SJSA1 (cell line): ENCODE measurements around the gene BSN. TPM values are rescaled to one million over a fixed set of nuclear protein-coding genes. Genes with fewer than 3 reads are reported as not detected.
A peak's percentile ranks its signal among the peaks of the same experiment; 100 is the strongest.

Experiments
- DNase-seq, 2 experiments: peaks; one replicate each; pipeline ENCODE4 v3.0.0-alpha.2; 2015 to 2020; ENCODE audit warnings: low spot score in 2 of 2, low read depth in 1 of 2
- H3K27ac ChIP-seq: fragments of 250-450 bp; sonication (Bioruptor Pico); 2 replicates; pipeline ENCODE4 v1.5.1; 2020; ENCODE audit warnings: mild to moderate bottlenecking, moderate library complexity
- H3K27me3 ChIP-seq: fragments of 250-450 bp; sonication (Bioruptor Pico); replicated peaks from 2 replicates; pipeline ENCODE4 v1.5.1; 2020; ENCODE audit warnings: mild to moderate bottlenecking, moderate library complexity
- H3K36me3 ChIP-seq: fragments of 250-450 bp; sonication (Bioruptor Pico); 2 replicates; pipeline ENCODE4 v1.5.1; 2020; ENCODE audit warnings: mild to moderate bottlenecking
- H3K4me1 ChIP-seq: fragments of 250-450 bp; sonication (Bioruptor Pico); replicated peaks from 2 replicates; pipeline ENCODE4 v1.6.1; 2021; ENCODE audit warnings: mild to moderate bottlenecking
- H3K4me3 ChIP-seq: fragments of 250-450 bp; sonication (Bioruptor Pico); 2 replicates; pipeline ENCODE4 v1.5.1; 2020; ENCODE audit warnings: mild to moderate bottlenecking
- H3K9me3 ChIP-seq: fragments of 250-450 bp; sonication (Bioruptor Pico); replicated peaks from 2 replicates; pipeline ENCODE4 v1.5.1; 2020; ENCODE audit warnings: mild to moderate bottlenecking
- total RNA-seq: library from RNA; depleted of rRNA; stranded (reverse); fragments of >200 nt; shearing (Covaris generic); gene quantifications from 2 replicates; pipeline ENCODE4 v1.2.3, GENCODE V29; 2014

The BSN gene
- total RNA-seq, 1 experiment from 2014 or later: 0.05 TPM

- H3K4me3 ChIP-seq: no peak overlapping the region
- H3K27me3 ChIP-seq: no peaks in the 10 kb centered on the region
- H3K36me3 ChIP-seq: no peaks in the 10 kb centered on the region
- no peaks in the 10 kb centered on the region for H3K9me3 ChIP-seq
- H3K4me1 ChIP-seq: peaks cover 6% of the 10 kb centered on the region; the same call in 1 of the 2 replicates
- DNase-seq: no peak
- no peak overlapping the region for H3K27ac ChIP-seq
Measured at GRCh38 chr3:49619649-49620048, 65.4 kb downstream of the BSN start.

GRCh38 chr3:49620728-49621127 lies 66.5 kb downstream of the BSN start:
- no peak for DNase-seq
- peaks cover 6% of the 10 kb centered on the region; the same call in 1 of the 2 replicates for H3K4me1 ChIP-seq

GRCh38 chr3:49623071-49623470 lies 68.8 kb downstream of the BSN start:
- no peaks in the 10 kb centered on the region for H3K9me3 ChIP-seq
- no peak for DNase-seq
- H3K4me3 ChIP-seq: no peak overlapping the region
- H3K36me3 ChIP-seq: no peaks in the 10 kb centered on the region
- no peak overlapping the region for H3K27ac ChIP-seq
- no peaks in the 10 kb centered on the region for H3K27me3 ChIP-seq
- H3K4me1 ChIP-seq: no peaks in the 10 kb centered on the region

More at GRCh38 chr3:49620728-49621127, 66.5 kb downstream of the BSN start:
- no peak overlapping the region for H3K27ac ChIP-seq
- no peaks in the 10 kb centered on the region for H3K36me3 ChIP-seq
- H3K9me3 ChIP-seq: no peaks in the 10 kb centered on the region
- H3K27me3 ChIP-seq: no peaks in the 10 kb centered on the region
- no peak overlapping the region for H3K4me3 ChIP-seq

GRCh38 chr3:49625071-49625470 lies 70.8 kb downstream of the BSN start:
- Histone ChIP-seq H3K4me1 (no peaks in the 10 kb centered on the region), H3K27me3 (no peaks in the 10 kb centered on the region), H3K27ac (no peak overlapping the region), H3K36me3 (no peaks in the 10 kb centered on the region), H3K4me3 (no peak overlapping the region), H3K9me3 (no peaks in the 10 kb centered on the region)
- no peak for DNase-seq

- Histone ChIP-seq H3K9me3 (no peaks in the 10 kb centered on the region), H3K4me3 (no peak overlapping the region), H3K4me1 (no peaks in the 10 kb centered on the region), H3K27me3 (no peaks in the 10 kb centered on the region), H3K36me3 (no peaks in the 10 kb centered on the region), H3K27ac (no peak overlapping the region)
- no peak for DNase-seq
Measured at GRCh38 chr3:49626101-49626581, 71.9 kb downstream of the BSN start.

- H3K9me3 ChIP-seq: no peaks in the 10 kb centered on the region
- H3K4me3 ChIP-seq: no peak overlapping the region
- H3K36me3 ChIP-seq: no peaks in the 10 kb centered on the region
- no peaks in the 10 kb centered on the region for H3K4me1 ChIP-seq
- DNase-seq: no peak
- H3K27ac ChIP-seq: no peak overlapping the region
- H3K27me3 ChIP-seq: no peaks in the 10 kb centered on the region
Measured at GRCh38 chr3:49626796-49627195, 72.5 kb downstream of the BSN start.

GRCh38 chr3:49627634-49628033 lies 73.4 kb downstream of the BSN start:
- Histone ChIP-seq H3K4me3 (no peak overlapping the region), H3K4me1 (no peaks in the 10 kb centered on the region), H3K36me3 (no peaks in the 10 kb centered on the region), H3K9me3 (no peaks in the 10 kb centered on the region), H3K27ac (no peak overlapping the region), H3K27me3 (no peaks in the 10 kb centered on the region)
- DNase-seq: no peak

GRCh38 chr3:49628249-49628648 lies 74.0 kb downstream of the BSN start:
- H3K27me3 ChIP-seq: no peaks in the 10 kb centered on the region
- DNase-seq: no peak
- H3K27ac ChIP-seq: no peak overlapping the region
- no peaks in the 10 kb centered on the region for H3K4me1 ChIP-seq
- no peaks in the 10 kb centered on the region for H3K36me3 ChIP-seq
- H3K9me3 ChIP-seq: no peaks in the 10 kb centered on the region
- H3K4me3 ChIP-seq: no peak overlapping the region

GRCh38 chr3:49629451-49629850 lies 75.2 kb downstream of the BSN start:
- DNase-seq: no peak
- Histone ChIP-seq H3K27ac (no peak overlapping the region), H3K9me3 (no peaks in the 10 kb centered on the region), H3K4me1 (no peaks in the 10 kb centered on the region), H3K4me3 (no peak overlapping the region), H3K27me3 (no peaks in the 10 kb centered on the region), H3K36me3 (no peaks in the 10 kb centered on the region)

- no peaks in the 10 kb centered on the region for H3K9me3 ChIP-seq
- H3K27ac ChIP-seq: no peak overlapping the region
- DNase-seq: no peak
- no peaks in the 10 kb centered on the region for H3K4me1 ChIP-seq
- no peak overlapping the region for H3K4me3 ChIP-seq
- no peaks in the 10 kb centered on the region for H3K27me3 ChIP-seq
- H3K36me3 ChIP-seq: no peaks in the 10 kb centered on the region
Measured at GRCh38 chr3:49629866-49630265, 75.6 kb downstream of the BSN start.

- Histone ChIP-seq H3K27me3 (no peaks in the 10 kb centered on the region), H3K4me3 (no peak overlapping the region), H3K36me3 (no peaks in the 10 kb centered on the region), H3K9me3 (no peaks in the 10 kb centered on the region), H3K27ac (no peak overlapping the region), H3K4me1 (no peaks in the 10 kb centered on the region)
- DNase-seq: no peak
Measured at GRCh38 chr3:49630784-49631183, 76.5 kb downstream of the BSN start.

GRCh38 chr3:49634736-49635135 lies 80.5 kb downstream of the BSN start:
- Histone ChIP-seq H3K36me3 (no peaks in the 10 kb centered on the region), H3K4me1 (peaks cover 7% of the 10 kb centered on the region), H3K9me3 (no peaks in the 10 kb centered on the region), H3K27ac (no peak overlapping the region), H3K4me3 (no peak overlapping the region), H3K27me3 (no peaks in the 10 kb centered on the region)
- DNase-seq: no peak

GRCh38 chr3:49636883-49637609 lies 82.8 kb downstream of the BSN start:
- H3K36me3 ChIP-seq: no peaks in the 10 kb centered on the region
- H3K27ac ChIP-seq: no peak overlapping the region
- H3K4me1 ChIP-seq: peaks cover 7% of the 10 kb centered on the region
- H3K4me3 ChIP-seq: no peak overlapping the region
- no peak for DNase-seq
- H3K27me3 ChIP-seq: no peaks in the 10 kb centered on the region
- H3K9me3 ChIP-seq: no peaks in the 10 kb centered on the region

- peak; percentile 37 to 74 for DNase-seq
- H3K36me3 ChIP-seq: no peaks in the 10 kb centered on the region
- H3K27ac ChIP-seq: no peak overlapping the region
Measured at GRCh38 chr3:49638445-49638844, 84.2 kb downstream of the BSN start.

GRCh38 chr3:49639551-49639950 lies 85.3 kb downstream of the BSN start:
- Histone ChIP-seq H3K27me3 (no peaks in the 10 kb centered on the region), H3K4me3 (no peak overlapping the region), H3K36me3 (no peaks in the 10 kb centered on the region), H3K4me1 (peaks cover 7% of the 10 kb centered on the region), H3K9me3 (no peaks in the 10 kb centered on the region), H3K27ac (no peak overlapping the region)
- no peak for DNase-seq

More at GRCh38 chr3:49638445-49638844, 84.2 kb downstream of the BSN start:
- Histone ChIP-seq H3K9me3 (no peaks in the 10 kb centered on the region), H3K27me3 (no peaks in the 10 kb centered on the region), H3K4me1 (peaks cover 7% of the 10 kb centered on the region), H3K4me3 (no peak overlapping the region)
